Ishikawa (cell line): ENCODE measurements around the gene STX18.

Source experiments
- CEBPB ChIP-seq: IDR thresholded peaks from 2 replicates; pipeline ENCODE4 v1.6.1; 2012
- CREB1 ChIP-seq: IDR thresholded peaks from 2 replicates; pipeline ENCODE4 v1.6.1; 2012; ENCODE audit warnings: low read depth
- EGR1 ChIP-seq: IDR thresholded peaks from 2 replicates; pipeline ENCODE4 v1.6.1; 2012
- EP300 ChIP-seq: IDR thresholded peaks from 2 replicates; pipeline ENCODE4 v1.6.1; 2012; ENCODE audit warnings: borderline replicate concordance
- MAX ChIP-seq: IDR thresholded peaks from 2 replicates; pipeline ENCODE4 v1.6.1; 2012
- RAD21 ChIP-seq: IDR thresholded peaks from 2 replicates; pipeline ENCODE4 v1.6.1; 2012; ENCODE audit warnings: low read depth
- REST ChIP-seq: IDR thresholded peaks from 2 replicates; pipeline ENCODE4 v1.6.1; 2012; ENCODE audit warnings: low read depth, mild to moderate bottlenecking
- TCF12 ChIP-seq: IDR thresholded peaks from 2 replicates; pipeline ENCODE4 v1.6.1; 2012; ENCODE audit warnings: low read depth
- USF1 ChIP-seq: IDR thresholded peaks from 2 replicates; pipeline ENCODE4 v1.6.1; 2012

GRCh38 chr4:4535590-4535989 is 6.3 kb downstream of the STX18 start:
- TF ChIP-seq USF1 (no peak), EGR1 (no peak), EP300 (no peak), REST (no peak), CREB1 (no peak), RAD21 (no peak), TCF12 (no peak), CEBPB (no peak), MAX (no peak)
